Fibroblast of peridontal ligament (primary cell): ENCODE data around the gene CDK14.

Source experiments
- DNase-seq: peaks from one replicate; pipeline ENCODE4 v3.0.0-alpha.2; 2010; ENCODE audit errors: extremely low read depth

The CDK14 gene

GRCh38 chr7:91088156-91088555 lies 492.0 kb downstream of the CDK14 start:
- no peak for DNase-seq

DNA sequence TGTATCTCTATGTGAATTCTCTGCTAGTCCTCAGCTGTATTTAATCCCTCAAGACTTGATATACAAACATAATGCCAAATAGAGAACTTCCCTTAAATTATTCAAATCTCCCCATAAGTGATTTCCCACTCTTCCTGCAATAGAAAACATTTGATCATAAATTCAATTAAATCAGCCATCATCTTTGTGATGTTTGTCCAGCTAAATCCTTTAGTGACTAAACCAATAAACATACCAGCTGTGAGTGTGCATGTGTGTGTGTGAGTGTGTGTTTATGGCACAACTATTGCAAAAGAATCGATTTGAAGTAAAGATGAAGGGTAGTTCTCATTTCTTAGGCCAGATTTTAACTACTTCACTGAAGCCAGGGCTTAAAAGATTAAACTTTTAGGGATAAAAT lies 492.6 kb downstream of the CDK14 start:
- no peak for DNase-seq

- peak; percentile 74 for DNase-seq
Observed at GRCh38 chr7:91089382-91089963, 493.4 kb downstream of the CDK14 start.

- no peak for DNase-seq
Observed at GRCh38 chr7:91090684-91091083, 494.6 kb downstream of the CDK14 start.

DNA sequence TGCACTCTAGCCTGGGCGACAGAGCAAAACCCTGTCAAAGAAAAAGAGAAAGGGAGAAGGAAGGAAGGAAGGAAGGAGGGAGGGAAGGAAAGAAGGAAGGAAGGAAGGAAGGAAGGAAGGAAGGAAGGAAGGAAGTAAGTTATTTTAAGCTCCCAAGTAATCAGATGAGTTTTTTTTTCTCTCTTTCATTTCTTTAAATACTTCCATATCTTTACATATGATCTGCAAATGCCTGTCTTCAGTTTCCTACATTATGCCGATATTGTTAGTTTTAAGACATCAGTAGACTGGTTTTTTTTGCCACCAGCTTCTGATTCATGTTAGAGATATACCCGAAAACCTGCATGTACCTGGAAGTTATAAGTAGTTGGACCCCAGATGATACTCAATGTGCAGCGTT lies 495.5 kb downstream of the CDK14 start:
- no peak for DNase-seq

GRCh38 chr7:91093181-91093580 lies 497.1 kb downstream of the CDK14 start:
- no peak for DNase-seq

- DNase-seq = peak; percentile 26
Observed at GRCh38 chr7:91098566-91098965, 502.4 kb downstream of the CDK14 start.

DNA sequence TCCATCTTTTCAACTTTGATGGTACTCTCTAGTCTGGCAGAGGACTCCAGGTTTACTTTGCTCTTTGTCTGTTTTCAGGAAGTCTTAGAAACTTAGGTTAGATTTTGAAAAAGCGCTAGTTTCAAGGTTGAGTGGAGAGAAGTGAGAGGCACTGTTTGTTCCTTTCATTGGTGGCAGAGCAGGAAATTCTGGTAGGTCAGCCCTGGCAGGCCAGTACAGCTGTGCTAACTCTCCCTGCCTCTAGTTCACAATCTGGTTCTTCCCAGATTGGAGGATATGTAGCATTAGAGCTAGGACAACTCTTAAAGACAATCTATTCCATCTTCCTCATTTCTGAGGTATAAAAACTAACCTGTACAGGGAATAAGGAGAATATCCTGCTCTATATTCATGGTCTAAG lies 507.2 kb downstream of the CDK14 start:
- DNase-seq = no peak

DNA sequence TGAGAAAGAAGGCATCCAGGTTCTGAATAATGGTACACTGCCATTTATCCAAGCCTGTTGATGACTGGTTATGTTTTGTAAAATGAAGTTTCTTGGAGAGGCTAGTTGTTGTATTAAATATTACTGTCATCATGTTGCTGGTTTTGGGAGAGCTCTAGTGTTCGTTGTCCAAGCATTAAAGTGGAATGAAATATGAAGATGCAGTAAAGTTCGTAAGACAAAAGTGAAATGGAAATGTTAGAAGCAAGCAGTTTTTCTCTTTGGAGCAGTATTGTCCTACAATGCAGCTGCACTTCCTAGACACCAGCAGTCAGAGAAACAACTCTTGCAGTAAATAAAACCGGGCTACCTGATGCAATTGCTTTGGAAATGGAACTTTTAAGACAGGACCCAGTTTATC lies 511.3 kb downstream of the CDK14 start:
- DNase-seq = no peak

GRCh38 chr7:91109200-91109599 lies 513.1 kb downstream of the CDK14 start:
- no peak for DNase-seq

DNA sequence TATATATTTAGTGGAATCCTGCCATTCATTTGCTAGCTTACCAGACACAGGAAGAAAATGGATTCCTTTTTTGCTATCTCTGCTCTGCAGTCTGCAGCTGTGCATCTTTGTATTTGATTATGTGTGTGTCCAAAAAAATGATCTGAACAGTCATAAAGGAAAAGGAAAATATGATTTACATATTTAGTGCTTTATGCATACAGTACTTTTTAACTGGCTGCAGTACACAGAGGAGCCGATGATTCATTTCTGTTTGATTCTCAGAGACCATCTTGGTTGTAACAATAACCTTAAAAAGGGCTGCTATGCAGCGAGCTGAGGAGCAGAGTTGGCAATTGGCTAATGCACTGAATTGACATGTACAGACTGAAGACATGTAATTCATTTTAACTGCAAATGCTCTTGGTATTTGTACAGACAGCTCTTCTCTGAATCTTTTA lies 516.8 kb downstream of the CDK14 start:
- DNase-seq = peak; percentile 79

- no peak for DNase-seq
Observed at GRCh38 chr7:91114232-91114631, 518.1 kb downstream of the CDK14 start.

DNA sequence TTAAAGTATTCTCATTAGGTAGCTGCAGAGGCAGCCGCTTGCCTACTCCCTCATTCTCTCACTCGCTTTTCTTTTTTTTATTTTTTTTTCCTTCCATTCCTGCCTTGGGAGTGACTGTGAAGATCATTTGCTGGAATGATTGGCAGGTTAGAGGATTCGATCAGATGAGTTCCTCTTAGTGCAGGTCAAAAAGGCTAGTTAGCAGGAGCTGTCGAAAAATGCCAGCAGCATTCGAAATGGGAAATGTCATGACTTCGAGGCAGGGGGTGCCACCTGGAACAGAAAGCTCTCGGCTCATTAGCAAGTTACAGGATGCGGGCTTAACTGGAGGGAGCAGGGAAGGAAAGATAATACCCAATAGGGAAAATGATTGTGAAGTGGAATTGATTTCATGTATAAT lies 530.6 kb downstream of the CDK14 start:
- DNase-seq = no peak

- no peak for DNase-seq
Observed at GRCh38 chr7:91127325-91127724, 531.2 kb downstream of the CDK14 start.

DNA sequence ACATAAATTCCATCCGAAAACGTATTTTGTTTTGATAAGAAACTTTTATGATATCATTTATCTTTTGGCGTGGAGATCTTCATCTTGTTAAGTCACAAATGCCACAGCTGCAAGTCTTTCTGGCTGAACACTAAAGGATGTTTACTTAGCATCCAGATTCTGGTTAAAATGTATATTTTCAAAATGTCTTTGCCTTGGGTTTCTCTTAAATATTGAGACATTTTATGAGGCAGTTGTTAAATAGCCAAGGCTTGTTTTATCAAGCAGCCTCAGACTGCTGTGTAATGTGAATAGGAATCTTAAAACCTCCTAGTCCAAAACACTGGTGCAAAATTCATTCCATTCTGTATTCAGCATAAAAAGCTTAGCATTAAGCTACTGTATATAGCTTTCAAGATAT lies 531.8 kb downstream of the CDK14 start:
- peak; percentile 59 for DNase-seq

- peak; percentile 77 for DNase-seq
Observed at GRCh38 chr7:91128683-91129348, 532.7 kb downstream of the CDK14 start.

DNA sequence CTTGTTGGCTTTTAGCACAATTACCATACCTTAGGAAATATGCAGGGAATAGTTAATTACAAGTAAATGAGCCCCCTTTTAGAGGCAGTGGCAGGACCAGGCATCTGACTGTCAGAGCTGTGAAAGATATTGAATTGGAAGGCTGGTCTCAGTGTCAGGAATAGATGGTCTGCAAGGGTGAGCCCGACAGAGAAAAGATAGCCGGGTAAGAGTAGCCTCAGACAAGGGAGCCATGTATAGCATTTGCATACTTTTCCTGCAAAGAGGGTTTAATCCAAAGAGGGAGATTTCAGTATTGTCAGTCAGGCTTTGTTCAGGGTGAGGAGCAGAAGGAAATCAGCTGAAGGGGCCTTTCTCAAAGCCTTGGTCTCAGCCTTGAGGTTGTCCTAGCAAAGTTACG lies 539.2 kb downstream of the CDK14 start:
- DNase-seq = no peak

GRCh38 chr7:91135703-91136430 lies 539.7 kb downstream of the CDK14 start:
- no peak for DNase-seq

GRCh38 chr7:91137153-91137787 lies 541.1 kb downstream of the CDK14 start:
- no peak for DNase-seq

DNA sequence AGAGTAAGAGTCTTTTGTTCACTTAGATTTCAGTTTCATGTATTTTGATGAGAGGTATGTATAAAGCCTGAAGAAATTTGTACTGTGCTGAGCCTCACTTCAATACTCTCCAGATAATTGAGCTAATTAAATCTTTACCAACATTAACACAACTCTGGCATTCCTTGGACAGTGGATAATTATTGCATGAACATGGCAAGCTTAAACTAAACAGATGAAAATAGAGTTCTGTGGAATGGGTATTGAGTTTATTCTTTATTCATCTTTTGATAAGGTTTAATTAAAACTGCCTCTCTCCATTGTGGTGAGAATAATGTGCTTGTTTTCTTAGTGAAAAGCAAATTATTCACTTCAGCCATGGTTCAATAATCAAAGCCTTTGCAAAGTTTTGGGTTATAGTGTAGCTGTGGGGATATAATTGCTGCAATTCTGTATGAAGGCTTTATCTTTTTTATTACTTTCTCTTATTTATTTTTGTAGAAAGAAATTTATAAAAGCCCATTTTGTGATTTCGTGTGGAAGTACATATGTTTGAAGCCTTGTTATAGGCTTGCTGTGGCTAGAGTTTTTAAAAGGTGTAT lies 541.8 kb downstream of the CDK14 start:
- DNase-seq = no peak

DNA sequence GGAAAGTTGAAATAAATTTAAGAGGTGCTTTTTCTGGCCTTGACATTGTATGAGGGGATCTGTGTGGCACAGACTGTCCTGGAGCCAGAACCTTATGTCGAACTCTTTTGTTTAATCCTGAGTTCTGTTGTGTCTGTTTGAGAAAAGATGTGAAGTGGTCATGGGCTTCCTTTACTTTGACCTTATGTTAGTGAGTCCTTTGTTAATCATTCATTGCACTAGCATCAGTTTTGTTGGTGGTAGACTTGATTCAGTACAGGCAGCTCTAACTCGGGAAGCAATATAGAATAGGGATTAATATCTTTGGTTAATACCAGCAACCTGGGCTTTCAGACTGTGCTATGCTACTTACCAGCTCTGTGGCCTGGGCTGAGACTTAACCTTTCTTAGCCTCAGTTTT lies 544.2 kb downstream of the CDK14 start:
- no peak for DNase-seq

- no peak for DNase-seq
Observed at GRCh38 chr7:91140982-91141381, 544.9 kb downstream of the CDK14 start.
